Kidney (tissue), 14 donors: ENCODE measurements around the gene ANO4. TPM values are rescaled to one million over a fixed set of nuclear protein-coding genes. Genes with fewer than 3 reads are reported as not detected.
A peak's percentile ranks its signal among the peaks of the same experiment; 100 is the strongest.

Experiments used
- DNase-seq, 5 donors: peaks; one replicate each; pipeline ENCODE4 v3.0.0-alpha.2; 2013 to 2020
- FAIRE-seq: peaks from 2 replicates; lab custom pipeline; 2012; peaks lifted over from hg19 to GRCh38; lab: Jason Lieb, UNC
- H3K27ac ChIP-seq, 2 donors: one replicate each; pipeline ENCODE4 v1.7.0; 2013; ENCODE audit warnings: low read depth in 2 of 2, low read length in 2 of 2, inconsistent platforms in 1 of 2
- H3K27me3 ChIP-seq: one replicate; pipeline ENCODE4 v1.7.1; 2013; ENCODE audit warnings: low read length, inconsistent platforms; ENCODE audit not compliant: control insufficient read depth, insufficient read depth
- H3K36me3 ChIP-seq, 3 donors: one replicate each; pipeline versions ENCODE4 v1.7.0 to v1.7.1; 2013; ENCODE audit warnings: low read length in 3 of 3, control low read depth in 1 of 3, inconsistent platforms in 1 of 3; ENCODE audit not compliant: insufficient read depth in 3 of 3, control insufficient read depth in 2 of 3
- H3K4me1 ChIP-seq, 3 donors: one replicate each; pipeline versions ENCODE4 v1.7.0 to v1.7.1; 2013; ENCODE audit warnings: low read length in 3 of 3, inconsistent platforms in 1 of 3, low read depth in 1 of 3; ENCODE audit not compliant: control insufficient read depth in 2 of 3, insufficient read depth in 2 of 3
- H3K4me3 ChIP-seq, 3 donors: one replicate each; pipeline versions ENCODE4 v1.7.0 to v1.8.1; 2013; ENCODE audit warnings: low read length in 3 of 3, control low read depth in 1 of 3, inconsistent platforms in 1 of 3
- H3K9ac ChIP-seq, 3 donors: one replicate each; pipeline versions ENCODE4 v1.7.0 to v1.7.1; 2013; ENCODE audit warnings: low read length in 3 of 3, control low read depth in 1 of 3, inconsistent platforms in 1 of 3
- H3K9me3 ChIP-seq, 3 donors: one replicate each; pipeline versions ENCODE4 v1.7.0 to v1.7.1; 2013; ENCODE audit warnings: low read length in 3 of 3, control low read depth in 1 of 3, inconsistent platforms in 1 of 3; ENCODE audit not compliant: control insufficient read depth in 2 of 3, insufficient read depth in 1 of 3
- CTCF ChIP-seq: IDR thresholded peaks from 3 replicates; pipeline ENCODE4 v1.5.1; 2012; ENCODE audit warnings: mild to moderate bottlenecking, moderate library complexity, borderline replicate concordance; ENCODE audit not compliant: insufficient read depth; ENCODE audit errors: extremely low read depth
- intact Hi-C: fragments of 100-400 bp; cut with DNase I; formaldehyde crosslinking; loops from one replicate; pipeline ENCODE4 v1.11.1; 2022
- polyA plus RNA-seq: library from polyadenylated mRNA; stranded (reverse); fragments of 350-450 nt; fragmentation: Illumina TruSeq; extraction: RNeasy Lipid Tissue Mini Kit (QIAGEN cat#74804); gene quantifications from one replicate; pipeline ENCODE4 v1.2.3, GENCODE V29; 2014; ENCODE audit warnings: low read depth, low replicate concordance; ENCODE audit not compliant: insufficient read depth
- total RNA-seq: library from RNA; stranded (reverse); fragmentation: NEBNext Ultra II Directional; extraction: Animal tissue kit (Norgen Biotek cat#: 25700); gene quantifications from one replicate; pipeline ENCODE4 v1.2.1, GENCODE V29; 2021
- donor health status: control.
- donor health status: control.
- donor health status: control.
- donor health status: control.
- donor health status: control.
- donor health status: DM: yes; HTN: yes; CAD: no.
- donor health status: Normal renal cell carcinoma (clear cell type).

ANO4 gene
- total and polyA plus RNA-seq, 2 donors from 2014 or later = 0.82 to 2.9 TPM

GRCh38 chr12:100913872-100914592 lies 119.5 kb downstream of the ANO4 start:
- Histone ChIP-seq H3K4me3 (no peak overlapping the region), H3K9me3 (no peaks in the 10 kb centered on the region), H3K36me3 (no peaks in the 10 kb centered on the region), H3K9ac (no peak overlapping the region), H3K4me1 (no peaks in the 10 kb centered on the region), H3K27ac (no peak overlapping the region), H3K27me3 (no peaks in the 10 kb centered on the region)
- intact Hi-C loops = no loop called here
- TF ChIP-seq CTCF = no peak
- FAIRE-seq = no peak
- peak in 1 of 5 donors; percentile 1 for DNase-seq

GRCh38 chr12:100919116-100919515 lies 124.5 kb downstream of the ANO4 start:
- Histone ChIP-seq H3K9me3 (no peaks in the 10 kb centered on the region), H3K9ac (no peak overlapping the region), H3K36me3 (no peaks in the 10 kb centered on the region), H3K4me3 (no peak overlapping the region), H3K27ac (no peak overlapping the region), H3K27me3 (no peaks in the 10 kb centered on the region), H3K4me1 (no peaks in the 10 kb centered on the region)
- DNase-seq (no peak), FAIRE-seq (no peak)
- no peak for TF ChIP-seq CTCF
- intact Hi-C loops = no loop called here

- TF ChIP-seq CTCF = no peak
- no peak for DNase-seq
- H3K36me3 ChIP-seq = no peaks in the 10 kb centered on the region
- no peak overlapping the region for H3K4me3 ChIP-seq
- intact Hi-C loops = no loop called here
- no peak overlapping the region for H3K9ac ChIP-seq
- H3K4me1 ChIP-seq = no peaks in the 10 kb centered on the region
- no peaks in the 10 kb centered on the region for H3K27me3 ChIP-seq
- no peak overlapping the region for H3K27ac ChIP-seq
- no peaks in the 10 kb centered on the region for H3K9me3 ChIP-seq
- no peak for FAIRE-seq
These were observed 125.9 kb downstream of the ANO4 start for GRCh38 chr12:100920493-100920892.
